NOMO-1 (cell line): ENCODE data around the gene LRMDA.
"Not testable (repeated sequence)": the region's sequence is repeated elsewhere in the genome, so short reads cannot be mapped to it uniquely, and the experiment has no call there.

Source experiments
- DNase-seq, 2 experiments: peaks; one replicate each; lab custom pipeline; 2025; ENCODE audit not compliant: unreplicated experiment in 2 of 2; lab: John Stamatoyannopoulos, UW

LRMDA gene

GRCh38 chr10:76047521-76047920, 616.1 kb downstream of the LRMDA start:
- no peak for DNase-seq

GRCh38 chr10:76049581-76050290, 618.3 kb downstream of the LRMDA start:
- DNase-seq: peak; percentile 18 to 85

GRCh38 chr10:76050291-76050625, 618.8 kb downstream of the LRMDA start:
- DNase-seq: no peak

GRCh38 chr10:76051007-76051936, 619.8 kb downstream of the LRMDA start:
- DNase-seq: no peak

- no peak for DNase-seq
Measured at GRCh38 chr10:76052682-76053503, 621.5 kb downstream of the LRMDA start.

- no peak for DNase-seq
Measured at GRCh38 chr10:76055466-76055865, 624.0 kb downstream of the LRMDA start.

- no peak for DNase-seq
Measured at GRCh38 chr10:76055963-76056362, 624.5 kb downstream of the LRMDA start.

- not testable (repeated sequence) for DNase-seq
Measured at GRCh38 chr10:76060993-76061392, 629.6 kb downstream of the LRMDA start.

GRCh38 chr10:76066457-76066856, 635.0 kb downstream of the LRMDA start:
- no peak for DNase-seq

GRCh38 chr10:76067447-76067846, 636.0 kb downstream of the LRMDA start:
- no peak for DNase-seq

- no peak for DNase-seq
Measured at GRCh38 chr10:76068856-76069255, 637.4 kb downstream of the LRMDA start.

GRCh38 chr10:76070916-76071315, 639.5 kb downstream of the LRMDA start:
- DNase-seq: no peak

- peak; percentile 63 to 87 for DNase-seq
Measured at GRCh38 chr10:76071653-76072365, 640.4 kb downstream of the LRMDA start.

- no peak for DNase-seq
Measured at GRCh38 chr10:76072384-76072783, 641.0 kb downstream of the LRMDA start.

- DNase-seq: no peak
Measured at GRCh38 chr10:76073524-76073923, 642.1 kb downstream of the LRMDA start.

GRCh38 chr10:76074659-76075058, 643.2 kb downstream of the LRMDA start:
- no peak for DNase-seq

- DNase-seq: no peak
Measured at GRCh38 chr10:76080451-76080850, 649.0 kb downstream of the LRMDA start.

- no peak for DNase-seq
Measured at GRCh38 chr10:76080991-76081390, 649.6 kb downstream of the LRMDA start.

- DNase-seq: peak in 1 of 2 experiments; percentile 3
Measured at GRCh38 chr10:76082232-76082631, 650.8 kb downstream of the LRMDA start.

- no peak for DNase-seq
Measured at GRCh38 chr10:76082956-76083355, 651.5 kb downstream of the LRMDA start.
